ENCODE measurements around the gene LRCH4. TPM values are rescaled to one million over a fixed set of nuclear protein-coding genes. Genes with fewer than 3 reads are reported as not detected.
A peak's percentile ranks its signal among the peaks of the same experiment; 100 is the strongest.

LRCH4 gene
- total and polyA plus RNA-seq, 2 of the 8 experiments (the other 6 are each of a cell fraction or from before 2014, with no cell fraction given) = 15.5 to 36.6 TPM

DNA sequence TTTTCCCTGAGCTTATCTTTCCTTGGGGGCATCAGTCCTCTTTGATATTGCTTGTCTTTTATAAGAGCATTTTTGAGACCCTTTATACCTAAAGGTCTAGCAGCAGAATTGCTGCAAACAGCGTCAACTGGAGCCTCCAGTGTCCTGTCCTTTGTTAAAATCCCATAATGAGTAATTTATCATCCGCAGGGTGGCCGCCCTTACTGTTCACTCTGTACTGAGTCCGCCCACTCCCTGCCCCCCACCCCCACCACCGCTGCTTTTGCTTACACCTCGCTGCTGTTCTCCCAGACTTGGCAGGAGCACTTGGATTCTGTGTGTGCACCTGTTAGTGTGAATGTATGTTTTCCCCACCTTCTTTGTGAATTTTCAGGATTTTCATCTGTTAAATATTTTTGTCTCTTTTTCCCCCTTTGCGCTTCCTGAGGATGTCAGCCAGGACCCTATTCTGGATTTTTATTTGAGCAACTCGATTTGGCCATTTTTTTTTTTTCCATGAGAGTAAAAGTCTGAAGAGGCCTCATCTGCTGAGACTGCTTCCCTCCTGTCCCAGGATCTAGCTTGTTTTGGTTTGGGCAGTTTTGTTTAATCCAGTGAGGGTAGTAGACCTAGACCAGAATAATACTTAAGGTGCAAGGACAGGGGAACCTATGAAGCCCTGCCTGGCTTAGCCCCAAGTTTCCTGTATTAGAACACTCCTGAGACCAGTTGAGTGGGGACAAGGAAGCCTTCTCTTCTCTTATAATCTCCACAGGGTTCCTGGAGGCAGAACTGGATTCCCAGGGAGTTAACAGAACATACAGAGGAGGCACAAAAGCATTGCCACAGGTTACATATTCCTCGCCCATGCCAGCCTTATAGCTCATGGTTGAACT is 38.8 kb downstream of the LRCH4 start:
- H3K4me2 ChIP-seq (ENCODE audit: insufficient read depth in 1 of 2, low read depth in 2 of 2, low read length in 2 of 2) = no peak overlapping the region
- no peak overlapping the region for H3K23ac ChIP-seq (ENCODE audit: insufficient read length)
- 0 out of 2 replicates have a peak overlapping the region, but pooled peaks have one; percentile 26 for H2BK5ac ChIP-seq (ENCODE audit: low read depth, low read length)
- DNase-seq (ENCODE audit: low read depth in 1 of 2, low spot score in 2 of 2) (no peak), FAIRE-seq (no peak)
- no peak overlapping the region for H4K8ac ChIP-seq (ENCODE audit: extremely low read depth, insufficient read depth, low read length)
- H2AK5ac ChIP-seq (ENCODE audit: low read depth, low read length) = 0 out of 2 replicates have a peak overlapping the region, but pooled peaks have one; percentile 72
- H3K27ac ChIP-seq (ENCODE audit: low read depth, low read length) = no peak overlapping the region
- TF ChIP-seq MAX (IDR thresholded peaks at IDR 0.05) = no peak
- no peak for TF ChIP-seq POU5F1 (IDR thresholded peaks at IDR 0.05; ENCODE audit: low read depth, low read length)
- TF ChIP-seq BACH1 (IDR thresholded peaks at IDR 0.05; ENCODE audit: low read length) = no peak
- no peak for TF ChIP-seq SRF (IDR thresholded peaks at IDR 0.05; ENCODE audit: low read depth, low read length)
- no peak for TF ChIP-seq SUZ12 (IDR thresholded peaks at IDR 0.05; ENCODE audit: low read length)
- no peak for TF ChIP-seq ZNF274 (IDR thresholded peaks at IDR 0.05; ENCODE audit: borderline replicate concordance, extremely low read depth, low read length)
- peaks cover 0 to 36% of the 10 kb centered on the region in 2 experiments; a peak in 3 of 4 replicates for H3K79me2 ChIP-seq (ENCODE audit: control insufficient read depth in 1 of 2, insufficient read depth in 2 of 2, low read length in 2 of 2)
- H3K9me3 ChIP-seq (ENCODE audit: insufficient read depth in 2 of 2, low read depth in 1 of 2, low read length in 1 of 2) = no peaks in the 10 kb centered on the region
- H2BK120ac ChIP-seq (replicated peaks; ENCODE audit: low read depth, low read length) = no peak overlapping the region
- no peak overlapping the region for H3K14ac ChIP-seq (ENCODE audit: insufficient read length)
- no peak overlapping the region for H4K5ac ChIP-seq (ENCODE audit: insufficient read length, low read depth, low read length)
- no peak overlapping the region for H2BK15ac ChIP-seq (ENCODE audit: low read length)
- H3K23me2 ChIP-seq (ENCODE audit: low read depth, low read length) = no peaks in the 10 kb centered on the region
- H2BK20ac ChIP-seq (ENCODE audit: low read length) = no peak overlapping the region
- H3K79me1 ChIP-seq (ENCODE audit: low read depth, low read length) = peaks cover 2% of the 10 kb centered on the region; the same call in 1 of the 2 replicates
- H2AFZ ChIP-seq (ENCODE audit: low read length) = no peak overlapping the region
- ChIA-PET CTCF (ENCODE audit: partially characterized antibody) (interaction anchor here (0.6 to 26.5 kb wide), 7 partner anchors 9 to 78 kb away, joined by 3 to 341 read pairs (median 7); no protein-coding TSS in a partner anchor), POLR2A (ENCODE audit: partially characterized antibody) (interaction anchor here (0.6 to 2.9 kb wide), 8 partner anchors 12 to 118 kb away, joined by 3 to 10 read pairs (median 4); partner anchors contain the start of genes MEPCE, TSC22D4 and ZCWPW1)
- H3K9ac ChIP-seq (replicated peaks in 1 of 4; ENCODE audit: extremely low read depth in 1 of 4, low read depth in 3 of 4, low read length in 3 of 4) = no peak overlapping the region; a peak in 1 of 7 replicates
- no peak overlapping the region; the same call in 1 of the 2 replicates for H2BK12ac ChIP-seq (ENCODE audit: low read depth, low read length)
- no peak overlapping the region for H3K4ac ChIP-seq (replicated peaks; ENCODE audit: insufficient read length, low read depth, low read length)
- H3K56ac ChIP-seq (replicated peaks; ENCODE audit: insufficient read length, low read depth, low read length) = no peak overlapping the region
- H3K18ac ChIP-seq (ENCODE audit: extremely low read depth, low read length) = no peak overlapping the region
- WGBS, 2 experiments (ENCODE audit: extremely low coverage in 1 of 2, insufficient coverage in 1 of 2, insufficient read length in 1 of 2, insufficient replicate concordance in 2 of 2, low coverage in 1 of 2, low lambda C conversion rate in 2 of 2, missing lambda C conversion rate in 1 of 2) = 85% methylated on average over 8 of the region's 9 CpGs; no CpG with 5 or more reads in 1 of the 2 experiments
- no peaks in the 10 kb centered on the region for H3K27me3 ChIP-seq (replicated peaks in 1 of 4; ENCODE audit: control insufficient read depth in 3 of 4, extremely low read depth in 1 of 4, insufficient read depth in 3 of 4, low read length in 3 of 4)
- H3K36me3 ChIP-seq (ENCODE audit: control insufficient read depth in 2 of 4, insufficient read depth in 4 of 4, low read length in 3 of 4) = peaks cover 2 to 9% (median 3%) of the 10 kb centered on the region in 4 experiments; a peak in 5 of 8 replicates
- H3K4me3 ChIP-seq (ENCODE audit: extremely low read depth in 1 of 4, insufficient read depth in 2 of 4, low read depth in 3 of 4, low read length in 4 of 4) = no peak overlapping the region
- H4K91ac ChIP-seq (replicated peaks; ENCODE audit: insufficient read length, low read length) = no peak overlapping the region
- H4K20me1 ChIP-seq (replicated peaks in 1 of 2; ENCODE audit: control insufficient read depth in 1 of 2, insufficient read depth in 2 of 2, low read length in 2 of 2) = no peaks in the 10 kb centered on the region
- H3K4me1 ChIP-seq (replicated peaks in 1 of 4; ENCODE audit: control insufficient read depth in 3 of 4, insufficient read depth in 4 of 4, low read length in 3 of 4) = peaks cover 10 to 39% (median 23%) of the 10 kb centered on the region in 4 experiments; a peak in 6 of 7 replicates

Data from H1 (cell line).